OCI-LY7 (cell line): ENCODE measurements around the gene POLR2J2. TPM values are rescaled to one million over a fixed set of nuclear protein-coding genes. Genes with fewer than 3 reads are reported as not detected.
"Not testable (repeated sequence)": the region's sequence is repeated elsewhere in the genome, so short reads cannot be mapped to it uniquely, and the experiment has no call there.

Source experiments
- BruUV-seq: library from RNA; stranded (reverse); fragments of 400-500 nt; replicated peaks from 2 replicates; lab custom pipeline; 2021; lab: Mats Ljungman, UMichigan
- CTCF ChIA-PET: fragments of 300-600 bp; sonication (Branson Sonifier 250); formaldehyde crosslinking; loops from one replicate; lab custom pipeline; 2022; ENCODE audit warnings: antibody characterized with exemption; ENCODE audit not compliant: unreplicated experiment; lab: Charles Lee
- POLR2A ChIA-PET: fragments of 300-600 bp; sonication (Branson Sonifier 250); formaldehyde crosslinking; loops from one replicate; lab custom pipeline; 2022; ENCODE audit warnings: antibody characterized with exemption; lab: Charles Lee
- DNase-seq: peaks from one replicate; pipeline ENCODE4 v3.0.0-alpha.2; 2015; ENCODE audit warnings: low spot score
- H2AFZ ChIP-seq: fragments of 200-600 bp; sonication (generic), shearing (Covaris generic); 2 replicates; pipeline ENCODE4 v1.6.1; 2014; ENCODE audit warnings: mild to moderate bottlenecking, antibody characterized with exemption, low read length, moderate library complexity
- H3K27ac ChIP-seq: fragments of 200-600 bp; sonication (generic); 2 replicates; pipeline ENCODE4 v1.5.1; 2014; ENCODE audit warnings: mixed run types, low read depth, mild to moderate bottlenecking, moderate library complexity, low read length, inconsistent platforms; ENCODE audit not compliant: poor library complexity, severe bottlenecking
- H3K36me3 ChIP-seq: fragments of 200-600 bp; sonication (generic); 2 replicates; pipeline ENCODE4 v1.6.1; 2014; ENCODE audit warnings: mild to moderate bottlenecking, antibody characterized with exemption, low read length, moderate library complexity, mixed read lengths; ENCODE audit not compliant: insufficient read depth
- H3K4me1 ChIP-seq: fragments of 200-600 bp; sonication (generic); 2 replicates; pipeline ENCODE4 v1.5.1; 2014; ENCODE audit warnings: mild to moderate bottlenecking, low read length; ENCODE audit not compliant: insufficient read depth, poor library complexity, severe bottlenecking
- H3K4me2 ChIP-seq: fragments of 200-600 bp; sonication (generic); 2 replicates; pipeline ENCODE4 v1.6.1; 2014; ENCODE audit warnings: mild to moderate bottlenecking, low read length
- H3K4me3 ChIP-seq: fragments of 200-600 bp; sonication (generic); 2 replicates; pipeline ENCODE4 v1.5.1; 2014; ENCODE audit warnings: mild to moderate bottlenecking, low read depth, low read length; ENCODE audit not compliant: poor library complexity, severe bottlenecking
- H3K79me2 ChIP-seq: fragments of 200-600 bp; sonication (generic); 2 replicates; pipeline ENCODE4 v1.6.1; 2016; ENCODE audit warnings: low read depth, mild to moderate bottlenecking, low read length, moderate library complexity, mixed read lengths; ENCODE audit not compliant: insufficient read depth
- H3K9me2 ChIP-seq: fragments of 200-600 bp; sonication (generic); 2 replicates; pipeline ENCODE4 v1.6.1; 2016; ENCODE audit warnings: mild to moderate bottlenecking, low read length, mixed read lengths; ENCODE audit not compliant: insufficient read depth
- H3K9me3 ChIP-seq: fragments of 200-600 bp; sonication (generic); 2 replicates; pipeline ENCODE4 v1.6.1; 2014; ENCODE audit warnings: mild to moderate bottlenecking, mixed run types, low read length, mixed read lengths
- H4K20me1 ChIP-seq: fragments of 200-600 bp; sonication (generic); 2 replicates; pipeline ENCODE4 v1.6.1; 2014; ENCODE audit warnings: mild to moderate bottlenecking, antibody characterized with exemption, low read length, moderate library complexity, mixed read lengths; ENCODE audit not compliant: insufficient read depth
- intact Hi-C: fragments of 100-400 bp; cut with micrococcal nuclease; formaldehyde crosslinking; loops from one replicate; pipeline ENCODE4 v1.10.0; 2022; ENCODE audit not compliant: unreplicated experiment
- total RNA-seq, 2 experiments: library from RNA; depleted of rRNA in 1 of 2; stranded (reverse); fragments of >200 nt in 1 of 2; shearing (Covaris generic) in 1 of 2; gene quantifications; 2 replicates each; pipeline ENCODE4 v1.2.3, GENCODE V29; 2014 to 2022

The POLR2J2 gene
- total RNA-seq, 2 experiments from 2014 or later: 5.4 to 16.2 TPM

DNA sequence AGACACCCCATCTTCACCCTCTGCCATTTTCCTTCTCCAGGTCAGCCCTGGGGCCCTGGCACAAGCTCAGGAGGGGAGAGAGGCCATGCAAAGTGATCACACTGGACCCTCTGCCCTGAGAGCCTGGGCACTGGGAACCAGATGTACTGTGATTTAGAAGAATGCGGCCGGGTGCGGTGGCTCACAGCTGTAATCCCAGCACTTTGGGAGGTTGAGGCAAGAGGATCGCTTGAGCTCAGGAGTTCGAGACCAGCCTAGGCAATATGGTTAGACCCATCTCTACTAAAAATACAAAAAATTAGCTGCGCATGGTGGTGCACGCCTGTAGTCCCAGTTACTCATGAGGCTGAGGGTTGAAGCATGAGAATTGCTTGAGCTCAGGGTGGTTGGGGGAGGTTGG is 23.6 kb downstream of the POLR2J2 start:
- H3K4me2 ChIP-seq, H3K27ac ChIP-seq, H3K9me3 ChIP-seq, H4K20me1 ChIP-seq, H3K9me2 ChIP-seq, H3K4me1 ChIP-seq, H2AFZ ChIP-seq, BruUV-seq, POLR2A ChIA-PET, H3K36me3 ChIP-seq, H3K79me2 ChIP-seq, CTCF ChIA-PET, DNase-seq, H3K4me3 ChIP-seq, intact Hi-C loops: not testable (repeated sequence)

DNA sequence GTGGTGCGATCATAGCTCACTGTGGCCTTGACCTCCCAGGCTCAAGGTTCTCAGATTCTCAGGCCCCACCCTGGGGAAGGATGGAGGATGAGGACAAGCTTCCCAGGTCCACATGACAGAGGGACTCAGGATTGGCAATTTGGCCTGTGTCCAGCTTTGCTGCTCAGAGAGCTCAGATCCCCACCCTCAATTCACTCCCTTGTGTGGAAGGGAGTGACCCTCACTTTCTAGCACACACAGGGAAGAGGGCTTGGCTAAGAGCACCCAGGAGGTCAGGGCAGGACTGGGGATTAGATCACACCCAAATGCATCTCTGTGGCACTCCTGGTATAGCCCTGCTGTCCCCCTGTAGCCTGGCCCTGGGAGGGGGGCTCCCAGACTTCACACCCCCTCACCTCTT is 28.1 kb downstream of the POLR2J2 start:
- DNase-seq, BruUV-seq, H3K79me2 ChIP-seq, CTCF ChIA-PET, H3K4me3 ChIP-seq, H3K4me2 ChIP-seq, intact Hi-C loops, H3K27ac ChIP-seq, H4K20me1 ChIP-seq, H3K36me3 ChIP-seq, H3K4me1 ChIP-seq, H3K9me2 ChIP-seq, POLR2A ChIA-PET, H2AFZ ChIP-seq, H3K9me3 ChIP-seq: not testable (repeated sequence)

DNA sequence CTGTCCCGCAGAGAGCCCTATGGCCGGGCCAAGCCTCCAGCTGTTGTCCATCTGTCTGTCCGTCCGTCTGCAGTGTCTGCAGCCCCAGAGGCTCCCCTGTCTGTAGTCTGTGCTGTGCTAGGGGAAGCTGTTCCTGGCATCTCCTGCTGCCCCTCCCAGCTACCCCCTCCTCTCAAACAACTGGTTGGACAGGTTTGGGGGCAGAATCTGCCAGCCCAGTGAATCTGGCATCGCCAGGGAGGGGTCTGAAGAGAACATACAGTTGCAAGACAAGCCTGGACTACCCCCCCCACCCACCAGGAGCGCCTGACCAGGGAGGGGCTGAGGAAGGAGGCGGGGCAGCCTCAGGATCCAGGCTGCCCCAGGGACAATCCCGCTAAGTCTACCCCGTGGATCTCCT is 28.8 kb downstream of the POLR2J2 start, which contains the start of gene UPK3BL1:
Gene UPK3BL1 (minus strand): TSS at position 101 of the 400 bp plus-strand sequence. CDS start 50 bp downstream, at position 51.
- intact Hi-C loops, DNase-seq, H4K20me1 ChIP-seq, H3K36me3 ChIP-seq, H2AFZ ChIP-seq, H3K4me2 ChIP-seq, POLR2A ChIA-PET, H3K9me3 ChIP-seq, H3K4me1 ChIP-seq, H3K79me2 ChIP-seq, H3K4me3 ChIP-seq, BruUV-seq, CTCF ChIA-PET, H3K27ac ChIP-seq, H3K9me2 ChIP-seq: not testable (repeated sequence)

DNA sequence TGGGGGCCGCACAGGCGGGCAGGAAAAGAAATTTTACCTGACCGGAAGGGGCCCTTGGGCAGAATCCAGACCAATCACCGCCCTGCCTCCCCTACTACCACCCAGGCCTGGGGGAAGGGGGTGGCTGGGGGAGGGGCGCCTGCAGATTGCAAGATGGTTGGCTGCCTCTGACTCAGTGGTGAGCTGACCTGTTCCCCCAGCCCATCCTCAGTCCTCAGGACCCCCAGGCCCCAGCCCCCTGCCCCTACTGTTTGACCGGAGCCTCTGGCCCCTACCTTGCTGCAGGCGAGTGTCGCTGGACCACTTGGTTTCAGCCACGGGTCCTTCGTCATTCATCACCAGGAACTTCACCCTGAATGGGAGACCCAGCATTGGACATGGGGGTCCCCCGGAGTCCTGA is 32.6 kb downstream of the POLR2J2 start:
- POLR2A ChIA-PET, DNase-seq, BruUV-seq, H3K9me2 ChIP-seq, CTCF ChIA-PET, H2AFZ ChIP-seq, H3K4me2 ChIP-seq, H3K27ac ChIP-seq, H3K4me1 ChIP-seq, intact Hi-C loops, H3K4me3 ChIP-seq, H3K79me2 ChIP-seq, H4K20me1 ChIP-seq, H3K36me3 ChIP-seq, H3K9me3 ChIP-seq: not testable (repeated sequence)

GRCh38 chr7:102636956-102637355 is 34.5 kb downstream of the POLR2J2 start:
- H3K4me3 ChIP-seq, DNase-seq, POLR2A ChIA-PET, intact Hi-C loops, H3K9me2 ChIP-seq, CTCF ChIA-PET, H2AFZ ChIP-seq, H4K20me1 ChIP-seq, H3K79me2 ChIP-seq, H3K4me2 ChIP-seq, H3K27ac ChIP-seq, BruUV-seq, H3K36me3 ChIP-seq, H3K9me3 ChIP-seq, H3K4me1 ChIP-seq: not testable (repeated sequence)

- intact Hi-C loops, H3K9me3 ChIP-seq, H3K36me3 ChIP-seq, H3K4me1 ChIP-seq, H4K20me1 ChIP-seq, H3K79me2 ChIP-seq, H3K4me3 ChIP-seq, DNase-seq, H3K27ac ChIP-seq, POLR2A ChIA-PET, CTCF ChIA-PET, H2AFZ ChIP-seq, H3K4me2 ChIP-seq, H3K9me2 ChIP-seq: not testable (repeated sequence)
- BruUV-seq: TSS peak; percentile 77
These were observed 36.1 kb downstream of the POLR2J2 start for GRCh38 chr7:102635354-102635753.

DNA sequence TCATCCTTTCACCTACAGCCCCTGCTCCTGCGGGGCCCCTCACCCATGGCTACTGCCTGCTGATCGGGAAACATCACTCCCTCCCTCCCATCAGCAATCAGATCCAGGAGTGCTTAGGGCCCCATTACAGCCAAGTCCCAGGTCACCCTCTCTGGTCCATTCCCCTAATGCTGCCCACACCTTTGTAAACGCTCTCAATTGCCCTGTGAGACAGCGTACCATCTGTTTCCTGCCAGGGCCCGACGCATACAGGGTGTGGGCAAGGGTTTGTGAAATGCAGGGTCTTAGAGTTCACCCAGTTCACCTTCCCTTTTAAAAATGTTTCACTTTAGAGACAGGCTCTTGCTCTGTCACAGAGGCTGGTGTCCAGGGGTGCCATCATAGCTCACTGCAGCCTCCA is 37.2 kb downstream of the POLR2J2 start:
- BruUV-seq, CTCF ChIA-PET: not testable (repeated sequence)

More for the DNA sequence above, 37.2 kb downstream of the POLR2J2 start:
- H3K4me3 ChIP-seq, H4K20me1 ChIP-seq, POLR2A ChIA-PET, H2AFZ ChIP-seq, H3K9me2 ChIP-seq, H3K79me2 ChIP-seq, H3K36me3 ChIP-seq, DNase-seq, H3K4me2 ChIP-seq, H3K27ac ChIP-seq, H3K4me1 ChIP-seq, H3K9me3 ChIP-seq, intact Hi-C loops: not testable (repeated sequence)
